NT2/D1 (cell line): ENCODE measurements around the gene RNF214.

ENCODE experiments used
- DNase-seq: peaks from one replicate; pipeline ENCODE4 v3.0.0-alpha.2; 2011; ENCODE audit warnings: low read depth, low spot score
- H3K27me3 ChIP-seq: 2 replicates; pipeline ENCODE4 v1.6.0; 2011; ENCODE audit warnings: mild to moderate bottlenecking; ENCODE audit not compliant: insufficient read length, insufficient read depth
- H3K36me3 ChIP-seq: 2 replicates; pipeline ENCODE4 v1.6.1; 2011; ENCODE audit warnings: mild to moderate bottlenecking, low read length, mixed read lengths; ENCODE audit not compliant: insufficient read depth, insufficient read length
- H3K4me1 ChIP-seq: 2 replicates; pipeline ENCODE4 v1.5.1; 2011; ENCODE audit not compliant: insufficient read depth, insufficient read length
- H3K4me3 ChIP-seq: 2 replicates; pipeline ENCODE4 v1.5.1; 2011; ENCODE audit warnings: low read depth; ENCODE audit not compliant: insufficient read length
- H3K9ac ChIP-seq: 2 replicates; pipeline ENCODE4 v1.6.0; 2011; ENCODE audit warnings: low read depth; ENCODE audit not compliant: insufficient read length
- H3K9me3 ChIP-seq: 2 replicates; pipeline ENCODE4 v1.5.1; 2011; ENCODE audit warnings: mild to moderate bottlenecking, low read length; ENCODE audit not compliant: insufficient read depth
- SUZ12 ChIP-seq: IDR thresholded peaks from 2 replicates; pipeline ENCODE4 v1.6.1; 2011; ENCODE audit not compliant: insufficient read length, insufficient read depth; ENCODE audit errors: extremely low read depth
- YY1 ChIP-seq: IDR thresholded peaks from 2 replicates; pipeline ENCODE4 v1.6.1; 2011; ENCODE audit not compliant: insufficient read length, insufficient read depth
- ZNF274 ChIP-seq: IDR thresholded peaks from 2 replicates; pipeline ENCODE4 v1.6.1; 2011; ENCODE audit warnings: mild to moderate bottlenecking, low read depth, low read length

The RNF214 gene

GRCh38 chr11:117219995-117220394, 12.5 kb upstream of the RNF214 start:
- no peak for DNase-seq
- no peaks in the 10 kb centered on the region for H3K27me3 ChIP-seq
- TF ChIP-seq ZNF274, result no peak
- no peak for TF ChIP-seq YY1
- TF ChIP-seq SUZ12, result no peak
- peaks cover 81% of the 10 kb centered on the region for H3K36me3 ChIP-seq
- H3K4me1 ChIP-seq, result peaks cover 5% of the 10 kb centered on the region
- H3K9me3 ChIP-seq, result no peaks in the 10 kb centered on the region
- no peak overlapping the region for H3K9ac ChIP-seq
- H3K4me3 ChIP-seq, result no peak overlapping the region

GRCh38 chr11:117220568-117220967, 11.9 kb upstream of the RNF214 start:
- no peak overlapping the region for H3K9ac ChIP-seq
- no peak for TF ChIP-seq YY1
- no peak for TF ChIP-seq SUZ12
- no peak for TF ChIP-seq ZNF274

GRCh38 chr11:117220999-117221774, 11.3 kb upstream of the RNF214 start:
- H3K4me1 ChIP-seq, result peaks cover 5% of the 10 kb centered on the region
- no peak for DNase-seq

More at GRCh38 chr11:117220568-117220967, 11.9 kb upstream of the RNF214 start:
- Histone ChIP-seq H3K4me3 (no peak overlapping the region), H3K36me3 (peaks cover 85% of the 10 kb centered on the region), H3K4me1 (peaks cover 5% of the 10 kb centered on the region), H3K9me3 (no peaks in the 10 kb centered on the region), H3K27me3 (no peaks in the 10 kb centered on the region)
- DNase-seq, result no peak

GRCh38 chr11:117221775-117222517, 10.5 kb upstream of the RNF214 start:
- Histone ChIP-seq H3K9me3 (no peaks in the 10 kb centered on the region), H3K4me3 (no peak overlapping the region), H3K36me3 (peaks cover 90% of the 10 kb centered on the region), H3K9ac (no peak overlapping the region), H3K4me1 (peaks cover 5% of the 10 kb centered on the region), H3K27me3 (no peaks in the 10 kb centered on the region)
- no peak for DNase-seq
- TF ChIP-seq YY1 (no peak), ZNF274 (no peak), SUZ12 (no peak)

More at GRCh38 chr11:117220999-117221774, 11.3 kb upstream of the RNF214 start:
- no peak overlapping the region for H3K9ac ChIP-seq
- H3K4me3 ChIP-seq, result no peak overlapping the region
- no peaks in the 10 kb centered on the region for H3K27me3 ChIP-seq
- peaks cover 86% of the 10 kb centered on the region for H3K36me3 ChIP-seq
- H3K9me3 ChIP-seq, result no peaks in the 10 kb centered on the region
- no peak for TF ChIP-seq SUZ12

DNA sequence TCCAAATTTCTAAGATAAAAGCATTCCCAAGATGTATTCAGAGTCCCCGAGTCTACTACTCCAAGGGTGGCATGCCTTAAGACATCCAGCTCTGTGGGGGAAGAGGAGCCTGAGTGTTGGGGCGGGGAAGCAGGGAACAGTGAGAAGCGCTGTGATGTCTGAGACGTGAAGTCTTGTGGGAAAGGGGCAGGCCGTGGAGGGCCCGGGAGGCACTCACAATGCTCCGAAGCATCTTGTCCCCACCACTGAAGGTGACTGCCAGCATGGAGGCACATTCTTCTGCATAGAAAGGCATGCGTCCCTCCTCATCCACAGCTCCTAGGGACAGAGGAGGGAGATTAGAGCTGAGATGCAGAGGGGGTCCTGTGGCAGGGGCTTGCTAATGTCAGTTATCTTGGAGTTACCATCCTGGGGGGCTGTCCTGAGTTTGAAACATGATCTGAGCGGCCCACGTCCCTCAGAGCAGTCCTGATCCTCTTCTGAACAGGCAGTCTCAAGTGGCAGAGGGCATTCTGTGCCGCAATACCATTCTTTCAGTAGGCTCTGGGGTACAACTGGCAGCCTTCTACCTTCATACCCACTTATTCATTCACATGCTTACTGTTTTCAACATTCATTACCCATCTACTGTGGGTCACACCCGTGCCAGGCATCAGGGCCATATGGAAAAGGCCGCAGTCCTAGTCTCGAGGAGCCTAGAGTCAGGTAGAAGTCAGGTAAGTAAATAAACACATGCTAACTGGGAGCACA, 9.3 kb upstream of the RNF214 start:
- Histone ChIP-seq H3K9ac (no peak overlapping the region), H3K4me3 (no peak overlapping the region), H3K36me3 (peaks cover 90% of the 10 kb centered on the region), H3K4me1 (peaks cover 7% of the 10 kb centered on the region), H3K9me3 (no peaks in the 10 kb centered on the region), H3K27me3 (no peaks in the 10 kb centered on the region)
- DNase-seq, result no peak
- TF ChIP-seq YY1, result no peak
- no peak for TF ChIP-seq SUZ12
- TF ChIP-seq ZNF274, result no peak

GRCh38 chr11:117223741-117224689, 8.5 kb upstream of the RNF214 start:
- H3K9ac ChIP-seq, result no peak overlapping the region
- peaks cover 88% of the 10 kb centered on the region for H3K36me3 ChIP-seq

More at GRCh38 chr11:117223741-117224689, 8.5 kb upstream of the RNF214 start:
- Histone ChIP-seq H3K9me3 (no peaks in the 10 kb centered on the region), H3K27me3 (no peaks in the 10 kb centered on the region), H3K4me3 (no peak overlapping the region), H3K4me1 (peaks cover 7% of the 10 kb centered on the region)
- DNase-seq, result no peak
- TF ChIP-seq SUZ12 (no peak), YY1 (no peak), ZNF274 (no peak)
